Keratinocyte (primary cell): ENCODE data around the gene CPED1. TPM values are rescaled to one million over a fixed set of nuclear protein-coding genes. Genes with fewer than 3 reads are reported as not detected.

ENCODE experiments used
- DNase-seq: peaks from one replicate; pipeline ENCODE4 v3.0.0-alpha.2; 2011; ENCODE audit warnings: low read depth, missing footprints, low spot score
- FAIRE-seq: peaks from 2 replicates; lab custom pipeline; 2011; peaks lifted over from hg19 to GRCh38; lab: Jason Lieb, UNC
- H2AFZ ChIP-seq: 2 replicates; pipeline ENCODE4 v1.6.0; 2012; ENCODE audit warnings: low read length, control low read depth, inconsistent platforms; ENCODE audit not compliant: control insufficient read depth
- H3K27ac ChIP-seq: 2 replicates; pipeline ENCODE4 v1.5.1; 2011; ENCODE audit warnings: low read length; ENCODE audit not compliant: control insufficient read depth, insufficient read depth
- H3K27me3 ChIP-seq: 3 replicates; pipeline ENCODE4 v1.6.0; 2011; ENCODE audit warnings: low read length; ENCODE audit not compliant: control insufficient read depth, insufficient read depth; ENCODE audit errors: extremely low read depth
- H3K36me3 ChIP-seq, 2 experiments: 2 replicates in 1 of 2; 3 replicates in 1 of 2; pipeline ENCODE4 v1.5.1; 2011; ENCODE audit warnings: low read length in 2 of 2, mild to moderate bottlenecking in 1 of 2; ENCODE audit not compliant: control insufficient read depth in 2 of 2, insufficient read depth in 2 of 2; ENCODE audit errors: extremely low read depth in 1 of 2
- H3K4me1 ChIP-seq: 3 replicates; pipeline ENCODE4 v1.5.1; 2011; ENCODE audit warnings: low read length; ENCODE audit not compliant: control insufficient read depth, insufficient read depth; ENCODE audit errors: extremely low read depth
- H3K4me2 ChIP-seq: 3 replicates; pipeline ENCODE4 v1.6.0; 2011; ENCODE audit warnings: low read depth, low read length; ENCODE audit not compliant: control insufficient read depth, insufficient read depth; ENCODE audit errors: extremely low read depth
- H3K4me3 ChIP-seq, 3 experiments: fragments of 200-600 bp in 1 of 3; sonication (generic) in 1 of 3; 2 replicates in 2 of 3; 3 replicates in 1 of 3; pipeline ENCODE4 v1.5.1; 2011 to 2016; ENCODE audit warnings: low read length in 3 of 3, mild to moderate bottlenecking in 3 of 3, control low read depth in 2 of 3, inconsistent platforms in 1 of 3, low read depth in 1 of 3, mixed read lengths in 1 of 3, mixed run types in 1 of 3, moderate library complexity in 1 of 3; ENCODE audit not compliant: control insufficient read depth in 2 of 3, insufficient read depth in 2 of 3; ENCODE audit errors: extremely low read depth in 1 of 3
- H3K79me2 ChIP-seq: 2 replicates; pipeline ENCODE4 v1.6.0; 2012; ENCODE audit warnings: low read length; ENCODE audit not compliant: control insufficient read depth, insufficient read depth
- H3K9ac ChIP-seq: 3 replicates; pipeline ENCODE4 v1.6.0; 2011; ENCODE audit warnings: low read length; ENCODE audit not compliant: control insufficient read depth, insufficient read depth; ENCODE audit errors: extremely low read depth
- H3K9me1 ChIP-seq: 3 replicates; pipeline ENCODE4 v1.6.0; 2011; ENCODE audit warnings: low read length; ENCODE audit not compliant: control insufficient read depth, insufficient read depth; ENCODE audit errors: extremely low read depth
- H3K9me3 ChIP-seq: 2 replicates; pipeline ENCODE4 v1.5.1; 2012; ENCODE audit warnings: low read depth, low read length; ENCODE audit not compliant: control insufficient read depth
- H4K20me1 ChIP-seq: 3 replicates; pipeline ENCODE4 v1.6.0; 2011; ENCODE audit warnings: low read length; ENCODE audit not compliant: control insufficient read depth, insufficient read depth; ENCODE audit errors: extremely low read depth
- EZH2 ChIP-seq: IDR thresholded peaks from one replicate; pipeline ENCODE4 v1.6.1; 2012; ENCODE audit warnings: inconsistent platforms, mild to moderate bottlenecking, low read length, moderate library complexity
- dilution Hi-C: fragments of 300-500 bp; cut with MboI; formaldehyde crosslinking; loops from one replicate; pipeline ENCODE4 v1.7.0; 2020; ENCODE audit warnings: low sequenced_read_pairs; ENCODE audit not compliant: extremely low pct_ligation_motif_present
- polyA plus RNA-seq, 5 experiments: library from polyadenylated mRNA; depleted of rRNA in 3 of 5; stranded (reverse) in 3 of 5; stranded (forward) in 1 of 5; unstranded in 1 of 5; fragments of >200 nt; gene quantifications; 1 replicate in 1 of 5; 2 replicates in 3 of 5; 3 replicates in 1 of 5; pipeline versions ENCODE4 v1.2.1 to v1.2.3, GENCODE V29; 2011 to 2012; ENCODE audit warnings: missing spikeins in 2 of 5, low read depth in 1 of 5, low replicate concordance in 1 of 5
- TF ChIP-seq, protein P1 (sequence below), 3 experiments: IDR thresholded peaks in 1 of 3; conservative IDR thresholded peaks in 1 of 3; optimal IDR thresholded peaks in 1 of 3; 2 replicates in 2 of 3; 3 replicates in 1 of 3; pipeline versions ENCODE3 to v1.5.1; 2011; ENCODE audit warnings: low read length in 3 of 3, mild to moderate bottlenecking in 3 of 3, moderate library complexity in 2 of 3, control low read depth in 1 of 3, inconsistent platforms in 1 of 3; ENCODE audit not compliant: insufficient read depth in 2 of 3; ENCODE audit errors: extremely low read depth in 1 of 3

The CPED1 gene
- polyA plus RNA-seq, 1 donor (not counting 4 experiments of a cell fraction or from before 2014, with no cell fraction given): 0.62 TPM

DNA sequence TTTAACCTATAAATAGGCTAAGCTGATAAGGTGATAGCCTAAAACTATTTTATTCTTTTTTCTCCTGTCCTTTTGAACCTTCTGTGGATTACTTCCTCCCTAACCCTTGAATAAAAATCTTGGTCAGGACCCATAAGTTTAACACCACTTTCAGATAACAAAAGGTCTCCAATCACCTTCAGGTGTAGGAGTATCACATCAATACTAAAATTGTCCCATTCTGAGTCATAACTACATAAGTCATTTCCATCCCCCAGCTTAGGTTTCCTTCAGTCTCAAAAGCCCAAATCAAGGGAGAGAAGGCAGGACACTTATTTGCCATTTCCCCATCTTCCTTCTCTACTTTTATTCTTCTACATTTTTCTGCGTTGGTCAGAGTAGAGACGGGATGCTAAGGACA is 283.4 kb downstream of the CPED1 start:
- Histone ChIP-seq H3K4me2 (no peak overlapping the region), H3K9me1 (no peaks in the 10 kb centered on the region), H3K27ac (no peak overlapping the region), H3K27me3 (no peaks in the 10 kb centered on the region), H2AFZ (no peak overlapping the region), H3K9me3 (no peaks in the 10 kb centered on the region), H4K20me1 (no peaks in the 10 kb centered on the region), H3K9ac (no peak overlapping the region), H3K4me3 (no peak overlapping the region), H3K4me1 (no peaks in the 10 kb centered on the region), H3K36me3 (no peaks in the 10 kb centered on the region), H3K79me2 (no peaks in the 10 kb centered on the region)
- FAIRE-seq (no peak), DNase-seq (no peak)
- dilution Hi-C loops: no loop called here
- TF ChIP-seq EZH2: no peak
- TF ChIP-seq, protein P1, sequence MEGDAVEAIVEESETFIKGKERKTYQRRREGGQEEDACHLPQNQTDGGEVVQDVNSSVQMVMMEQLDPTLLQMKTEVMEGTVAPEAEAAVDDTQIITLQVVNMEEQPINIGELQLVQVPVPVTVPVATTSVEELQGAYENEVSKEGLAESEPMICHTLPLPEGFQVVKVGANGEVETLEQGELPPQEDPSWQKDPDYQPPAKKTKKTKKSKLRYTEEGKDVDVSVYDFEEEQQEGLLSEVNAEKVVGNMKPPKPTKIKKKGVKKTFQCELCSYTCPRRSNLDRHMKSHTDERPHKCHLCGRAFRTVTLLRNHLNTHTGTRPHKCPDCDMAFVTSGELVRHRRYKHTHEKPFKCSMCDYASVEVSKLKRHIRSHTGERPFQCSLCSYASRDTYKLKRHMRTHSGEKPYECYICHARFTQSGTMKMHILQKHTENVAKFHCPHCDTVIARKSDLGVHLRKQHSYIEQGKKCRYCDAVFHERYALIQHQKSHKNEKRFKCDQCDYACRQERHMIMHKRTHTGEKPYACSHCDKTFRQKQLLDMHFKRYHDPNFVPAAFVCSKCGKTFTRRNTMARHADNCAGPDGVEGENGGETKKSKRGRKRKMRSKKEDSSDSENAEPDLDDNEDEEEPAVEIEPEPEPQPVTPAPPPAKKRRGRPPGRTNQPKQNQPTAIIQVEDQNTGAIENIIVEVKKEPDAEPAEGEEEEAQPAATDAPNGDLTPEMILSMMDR (optimal IDR thresholded peaks at IDR 0.05 in 1 of 3, IDR thresholded peaks at IDR 0.05 in 1 of 3, conservative IDR thresholded peaks at IDR 0.05 in 1 of 3; ENCODE audit: extremely low read depth in 1 of 3, insufficient read depth in 2 of 3, low read length in 3 of 3): no peak

DNA sequence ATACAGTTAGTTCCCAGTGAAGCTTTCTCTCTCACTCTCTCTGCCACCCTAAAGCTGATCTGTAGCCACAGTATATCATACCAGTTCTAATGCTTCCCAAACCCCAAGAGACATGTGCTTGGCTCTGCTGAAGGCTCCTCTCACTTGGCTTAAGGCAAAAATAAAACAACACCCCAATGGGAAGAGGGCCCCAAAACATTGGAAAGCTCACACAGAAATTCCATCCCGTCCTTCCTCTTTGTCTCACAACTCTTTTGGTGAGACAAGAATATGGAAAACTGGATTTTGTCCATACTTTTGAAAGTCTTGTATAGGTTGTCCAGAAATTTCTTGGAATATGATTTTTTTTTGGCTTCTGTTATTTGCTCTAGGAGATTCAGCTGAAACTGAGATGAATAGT is 284.2 kb downstream of the CPED1 start:
- H3K9me3 ChIP-seq: no peaks in the 10 kb centered on the region
- no peaks in the 10 kb centered on the region for H3K27me3 ChIP-seq
- dilution Hi-C loops: no loop called here
- no peak for TF ChIP-seq EZH2
- TF ChIP-seq, protein P1 (optimal IDR thresholded peaks at IDR 0.05 in 1 of 3, IDR thresholded peaks at IDR 0.05 in 1 of 3, conservative IDR thresholded peaks at IDR 0.05 in 1 of 3; ENCODE audit: extremely low read depth in 1 of 3, insufficient read depth in 2 of 3, low read length in 3 of 3): no peak
- H3K4me3 ChIP-seq: no peak overlapping the region
- H3K9ac ChIP-seq: no peak overlapping the region
- no peak for FAIRE-seq
- DNase-seq: no peak
- H3K27ac ChIP-seq: no peak overlapping the region
- no peak overlapping the region for H2AFZ ChIP-seq
- no peaks in the 10 kb centered on the region for H3K79me2 ChIP-seq
- H3K4me2 ChIP-seq: no peak overlapping the region
- no peaks in the 10 kb centered on the region for H3K4me1 ChIP-seq
- no peaks in the 10 kb centered on the region for H4K20me1 ChIP-seq
- H3K9me1 ChIP-seq: no peaks in the 10 kb centered on the region
- H3K36me3 ChIP-seq: no peaks in the 10 kb centered on the region
